GM23338 (cell line): ENCODE results near the gene SHCBP1L. TPM values are rescaled to one million over a fixed set of nuclear protein-coding genes. Genes with fewer than 3 reads are reported as not detected.

Experiments used
- ATAC-seq: fragments of 200-7000 bp; cut with Tn5 transposase; 3 replicates; pipeline ENCODE4 v1.9.1; 2020
- DNase-seq: peaks from one replicate; pipeline ENCODE4 v3.0.0-alpha.2; 2015; ENCODE audit warnings: low spot score
- H2AFZ ChIP-seq: fragments of 200-600 bp; sonication (generic); 2 replicates; pipeline ENCODE4 v1.8.0; 2016; ENCODE audit warnings: antibody characterized with exemption, mild to moderate bottlenecking, moderate library complexity
- H3F3A ChIP-seq: fragments of 200-600 bp; sonication (generic); replicated peaks from 2 replicates; pipeline ENCODE4 v1.8.0; 2017; ENCODE audit warnings: antibody characterized with exemption, mixed run types, low read depth
- H3K27ac ChIP-seq: fragments of 200-600 bp; sonication (generic); 2 replicates; pipeline ENCODE4 v1.6.1; 2016; ENCODE audit warnings: low read depth
- H3K27me3 ChIP-seq: fragments of 200-600 bp; sonication (generic); 2 replicates; pipeline ENCODE4 v1.8.0; 2016; ENCODE audit warnings: mild to moderate bottlenecking, mixed run types, moderate library complexity; ENCODE audit not compliant: insufficient read depth
- H3K36me3 ChIP-seq: fragments of 200-600 bp; sonication (generic); 2 replicates; pipeline ENCODE4 v1.8.0; 2016; ENCODE audit warnings: mild to moderate bottlenecking; ENCODE audit not compliant: insufficient read depth
- H3K4me1 ChIP-seq: fragments of 200-600 bp; sonication (generic); 2 replicates; pipeline ENCODE4 v1.8.0; 2016; ENCODE audit warnings: mild to moderate bottlenecking, moderate library complexity; ENCODE audit not compliant: insufficient read depth
- H3K4me2 ChIP-seq: fragments of 200-600 bp; sonication (generic); 2 replicates; pipeline ENCODE4 v1.7.1; 2017; ENCODE audit warnings: mixed run types
- H3K4me3 ChIP-seq: fragments of 200-600 bp; sonication (generic); 2 replicates; pipeline ENCODE4 v1.6.1; 2016; ENCODE audit warnings: mixed run types
- H3K79me2 ChIP-seq: fragments of 200-600 bp; sonication (generic); replicated peaks from 2 replicates; pipeline ENCODE4 v1.8.0; 2017; ENCODE audit warnings: mild to moderate bottlenecking; ENCODE audit not compliant: insufficient read depth
- H3K9me2 ChIP-seq: fragments of 200-600 bp; sonication (generic); 2 replicates; pipeline ENCODE4 v1.8.0; 2017; ENCODE audit not compliant: insufficient read depth
- H4K20me1 ChIP-seq: fragments of 200-600 bp; sonication (generic); replicated peaks from 2 replicates; pipeline ENCODE4 v1.8.0; 2017; ENCODE audit warnings: mild to moderate bottlenecking; ENCODE audit not compliant: insufficient read depth
- H3K27ac Mint-ChIP-seq: 2 replicates; pipeline ENCODE4 v1.8.0; 2020; ENCODE audit warnings: inconsistent platforms, mild to moderate bottlenecking, moderate library complexity, mixed read lengths
- H3K27me3 Mint-ChIP-seq: 3 replicates; pipeline ENCODE4 v1.8.0; 2022; ENCODE audit warnings: low read depth, mild to moderate bottlenecking, moderate library complexity, mixed read lengths, inconsistent platforms; ENCODE audit not compliant: insufficient read depth, poor library complexity
- H3K36me3 Mint-ChIP-seq: 3 replicates; pipeline ENCODE4 v1.8.0; 2021; ENCODE audit warnings: low read depth, mild to moderate bottlenecking, inconsistent platforms, moderate library complexity, mixed read lengths
- H3K4me1 Mint-ChIP-seq: 3 replicates; pipeline ENCODE4 v1.8.0; 2020; ENCODE audit warnings: mild to moderate bottlenecking, inconsistent platforms, mixed read lengths
- H3K4me3 Mint-ChIP-seq: 3 replicates; pipeline ENCODE4 v1.8.0; 2021; ENCODE audit warnings: moderate library complexity, mild to moderate bottlenecking, inconsistent platforms, mixed read lengths
- H3K9me3 Mint-ChIP-seq: 3 replicates; pipeline ENCODE4 v1.8.0; 2020; ENCODE audit warnings: moderate library complexity, mild to moderate bottlenecking, inconsistent platforms, mixed read lengths
- CREB1 ChIP-seq: fragments of 250-450 bp; sonication (Bioruptor Pico); IDR thresholded peaks from 2 replicates; pipeline ENCODE4 v1.5.0; 2020; ENCODE audit warnings: low read depth, mild to moderate bottlenecking, moderate library complexity
- CTCF ChIP-seq, 2 experiments: fragments of 200-600 bp in 1 of 2; sonication (generic) in 1 of 2; conservative IDR thresholded peaks; 2 replicates each; pipeline versions ENCODE4 v1.5.1 to v1.6.1; 2016 to 2017; ENCODE audit warnings: antibody characterized with exemption in 2 of 2, low read depth in 2 of 2, mild to moderate bottlenecking in 2 of 2, moderate library complexity in 1 of 2
- ETS1 ChIP-seq: IDR thresholded peaks from 2 replicates; pipeline ENCODE4 v1.6.1; 2016; ENCODE audit warnings: antibody characterized with exemption
- EZH2 ChIP-seq: fragments of 200-600 bp; sonication (generic); IDR thresholded peaks from one replicate; pipeline ENCODE4 v1.8.0; 2017; ENCODE audit warnings: antibody characterized with exemption, mild to moderate bottlenecking, low read depth; ENCODE audit not compliant: unreplicated experiment
- EZH2phosphoT487 ChIP-seq: fragments of 200-600 bp; sonication (generic); IDR thresholded peaks from one replicate; pipeline ENCODE4 v1.8.1; 2018; ENCODE audit warnings: antibody characterized with exemption; ENCODE audit not compliant: unreplicated experiment
- JUNB ChIP-seq: IDR thresholded peaks from one replicate; pipeline ENCODE4 v1.6.1; 2016; ENCODE audit warnings: antibody characterized with exemption; ENCODE audit not compliant: unreplicated experiment
- NANOG ChIP-seq: IDR thresholded peaks from 2 replicates; pipeline ENCODE4 v1.6.1; 2016; ENCODE audit warnings: antibody characterized with exemption, borderline replicate concordance
- POLR2AphosphoS5 ChIP-seq: IDR thresholded peaks from 2 replicates; pipeline ENCODE4 v1.6.1; 2016; ENCODE audit warnings: antibody characterized with exemption, low read depth
- REST ChIP-seq: IDR thresholded peaks from one replicate; pipeline ENCODE4 v1.6.1; 2018; ENCODE audit warnings: antibody characterized with exemption; ENCODE audit not compliant: unreplicated experiment
- STAT1 ChIP-seq: IDR thresholded peaks from one replicate; pipeline ENCODE4 v1.6.1; 2016; ENCODE audit warnings: antibody characterized with exemption; ENCODE audit not compliant: unreplicated experiment
- ZNF114 ChIP-seq: fragments of 250-450 bp; sonication (Bioruptor Pico); IDR thresholded peaks from 2 replicates; pipeline ENCODE4 v1.5.0; 2020; ENCODE audit warnings: mild to moderate bottlenecking, moderate library complexity
- ZNF331 ChIP-seq: fragments of 250-450 bp; sonication (Bioruptor Pico); IDR thresholded peaks from 2 replicates; pipeline ENCODE4 v1.5.0; 2020; ENCODE audit warnings: low read depth, mild to moderate bottlenecking, moderate library complexity
- ZNF462 ChIP-seq: fragments of 250-450 bp; sonication (Bioruptor Pico); IDR thresholded peaks from 2 replicates; pipeline ENCODE4 v1.5.0; 2020; ENCODE audit warnings: mild to moderate bottlenecking, moderate library complexity
- polyA plus RNA-seq: library from polyadenylated mRNA; unstranded; fragments of >200 nt; fragmentation: Nextera tagmentation; extraction: Ambion mirVana; gene quantifications from 2 replicates; pipeline ENCODE4 v1.2.1, GENCODE V29; 2016
- total RNA-seq: library from RNA; depleted of rRNA; stranded (reverse); fragments of >200 nt; shearing (Covaris generic); gene quantifications from 2 replicates; pipeline ENCODE4 v1.2.3, GENCODE V29; 2014

The SHCBP1L gene
- total and polyA plus RNA-seq, 2 experiments from 2014 or later, result not detected

- Mint-ChIP-seq H3K4me1 (no peaks in the 10 kb centered on the region), H3K27me3 (peaks cover 8% of the 10 kb centered on the region), H3K9me3 (no peaks in the 10 kb centered on the region), H3K27ac (no peak overlapping the region), H3K4me3 (no peak overlapping the region), H3K36me3 (no peaks in the 10 kb centered on the region)
- TF ChIP-seq ZNF331 (CRISPR knock-in tag) (no peak), EZH2phosphoT487 (no peak), CTCF (conservative IDR thresholded peaks at IDR 0.05; ENCODE audit: low read depth in 2 of 2) (no peak), STAT1 (no peak), ETS1 (no peak), ZNF462 (no peak), CREB1 (CRISPR knock-in tag) (no peak), EZH2 (no peak), POLR2AphosphoS5 (no peak), REST (no peak), JUNB (no peak), NANOG (no peak), ZNF114 (no peak)
- no peak overlapping the region for H3K4me2 ChIP-seq
- H3K9me2 ChIP-seq, result no peaks in the 10 kb centered on the region
- H3K79me2 ChIP-seq, result no peaks in the 10 kb centered on the region
- no peak overlapping the region for H2AFZ ChIP-seq
- no peaks in the 10 kb centered on the region for H3K4me1 ChIP-seq
- DNase-seq, result no peak
- no peaks in the 10 kb centered on the region for H3K36me3 ChIP-seq
- no peaks in the 10 kb centered on the region for H4K20me1 ChIP-seq
- no peaks in the 10 kb centered on the region for H3K27me3 ChIP-seq
- ATAC-seq, result no peak
- H3F3A ChIP-seq, result no peaks in the 10 kb centered on the region
- H3K4me3 ChIP-seq, result no peak overlapping the region
- no peak overlapping the region for H3K27ac ChIP-seq
Observed at GRCh38 chr1:182917378-182917777, 35.6 kb downstream of the SHCBP1L start.
